Sigmoid colon (tissue), 7 donors: ENCODE measurements around the gene PSMA6. TPM values are rescaled to one million over a fixed set of nuclear protein-coding genes. Genes with fewer than 3 reads are reported as not detected.
A peak's percentile ranks its signal among the peaks of the same experiment; 100 is the strongest.
"Not testable (repeated sequence)": the region's sequence is repeated elsewhere in the genome, so short reads cannot be mapped to it uniquely, and the experiment has no call there.

ENCODE experiments used
- DNase-seq: peaks from one replicate; pipeline ENCODE4 v3.0.0-alpha.2; 2019
- H3K27ac ChIP-seq, 4 donors: fragments of 200-600 bp; sonication (generic); one replicate each; pipeline ENCODE4 v1.5.1; 2016 to 2019; ENCODE audit warnings: mild to moderate bottlenecking in 1 of 4
- H3K27me3 ChIP-seq, 3 donors: fragments of 200-600 bp; sonication (generic); one replicate each; pipeline ENCODE4 v1.5.1; 2019; ENCODE audit warnings: mild to moderate bottlenecking in 1 of 3
- H3K36me3 ChIP-seq, 4 donors: fragments of 200-600 bp; sonication (generic); one replicate each; pipeline ENCODE4 v1.5.1; 2016 to 2019
- H3K4me1 ChIP-seq, 4 donors: fragments of 200-600 bp; sonication (generic); one replicate each; pipeline ENCODE4 v1.5.1; 2017 to 2019
- H3K4me3 ChIP-seq, 4 donors: fragments of 200-600 bp; sonication (generic); one replicate each; pipeline ENCODE4 v1.5.1; 2017 to 2019; ENCODE audit warnings: mild to moderate bottlenecking in 2 of 4, moderate library complexity in 1 of 4
- H3K9me3 ChIP-seq, 4 donors: fragments of 200-600 bp in 3 of 4; sonication (generic) in 3 of 4; one replicate each; pipeline versions ENCODE4 v1.5.1 to v1.6.1; 2013 to 2019
- EP300 ChIP-seq, 4 donors: sonication (generic); formaldehyde crosslinking; IDR thresholded peaks; one replicate each; pipeline ENCODE4 v1.6.1; 2017; ENCODE audit warnings: antibody characterized with exemption in 4 of 4
- POLR2A ChIP-seq, 2 donors: fragments of 450-650 bp; IDR thresholded peaks; one replicate each; pipeline ENCODE4 v1.6.1; 2016; ENCODE audit warnings: antibody characterized with exemption in 2 of 2, mild to moderate bottlenecking in 2 of 2, moderate library complexity in 2 of 2
- POLR2AphosphoS5 ChIP-seq, 4 donors: sonication (generic); formaldehyde crosslinking; IDR thresholded peaks; one replicate each; pipeline ENCODE4 v1.6.1; 2017; ENCODE audit warnings: antibody characterized with exemption in 4 of 4
- WGBS, 2 donors: extraction: QIAGEN DNeasy Blood & Tissue Kit; methylation state at CpG; one replicate each; pipeline ENCODE4 v1.1.7; 2013; 5-methylcytosine and 5-hydroxymethylcytosine counted together
- intact Hi-C: fragments of 100-400 bp; cut with DNase I; formaldehyde crosslinking; loops from one replicate; pipeline ENCODE4 v1.15.1; 2023
- polyA plus RNA-seq, 3 donors: library from polyadenylated mRNA; stranded (reverse); fragments of 200-250 nt; gene quantifications; one replicate each; pipeline ENCODE4 v1.2.3, GENCODE V29; 2013
- total RNA-seq, 4 donors: library from RNA; depleted of rRNA; stranded (reverse); fragments of >200 nt; gene quantifications; one replicate each; pipeline ENCODE4 v1.1.0, GENCODE V29; 2016
- TF ChIP-seq, protein P1 (sequence below), 4 experiments: fragments of 450-650 bp in 3 of 4; fragments of 200-600 bp in 1 of 4; IDR thresholded peaks; one replicate each; pipeline ENCODE4 v1.5.1; 2016 to 2019; ENCODE audit warnings: antibody characterized with exemption in 4 of 4, mild to moderate bottlenecking in 3 of 4, moderate library complexity in 2 of 4
- donor health status: healthy with polysubstance abuse.
- donor health status: Bipolar disorder and iron deficiency.
- donor health status: healthy.

The PSMA6 gene
- total and polyA plus RNA-seq, 7 donors = 104 to 344 (median 203) TPM

DNA sequence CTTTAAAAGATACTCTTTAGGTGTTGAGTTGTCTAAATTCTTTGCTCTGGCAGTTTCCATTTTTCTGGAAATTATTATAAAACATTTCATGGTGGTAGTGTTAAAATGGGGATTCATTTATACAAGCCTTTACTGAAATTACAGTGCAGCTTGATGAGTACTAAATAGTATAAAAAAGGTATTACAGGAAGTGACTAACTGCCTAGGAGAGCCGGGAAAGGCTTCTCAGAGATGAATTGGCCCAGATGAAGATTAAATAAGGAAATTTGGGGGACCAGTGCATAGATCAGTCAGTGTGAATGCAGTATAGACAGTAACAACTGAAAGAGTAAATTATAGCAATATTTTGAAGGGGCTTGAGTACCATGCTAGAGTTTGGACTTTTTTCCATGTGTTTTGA lies 7.5 kb downstream of the PSMA6 start:
- Histone ChIP-seq H3K9me3 (no peaks in the 10 kb centered on the region), H3K4me3 (no peak overlapping the region), H3K27ac (no peak overlapping the region), H3K36me3 (no peaks in the 10 kb centered on the region), H3K4me1 (peaks cover 0 to 62% (median 49%) of the 10 kb centered on the region in 4 donors), H3K27me3 (no peaks in the 10 kb centered on the region)
- WGBS, 2 donors = 34 to 48% methylated on average over 1 of the region's 1 CpG
- intact Hi-C loops = loop anchor here (10.0 kb wide), 1 partner anchor 255 kb away; the partner anchor contains the start of gene FAM177A1
- TF ChIP-seq EP300 (IDR thresholded peaks at IDR 0.05) (no peak), POLR2A (IDR thresholded peaks at IDR 0.05) (no peak), POLR2AphosphoS5 (IDR thresholded peaks at IDR 0.05) (no peak)
- TF ChIP-seq, protein P1, sequence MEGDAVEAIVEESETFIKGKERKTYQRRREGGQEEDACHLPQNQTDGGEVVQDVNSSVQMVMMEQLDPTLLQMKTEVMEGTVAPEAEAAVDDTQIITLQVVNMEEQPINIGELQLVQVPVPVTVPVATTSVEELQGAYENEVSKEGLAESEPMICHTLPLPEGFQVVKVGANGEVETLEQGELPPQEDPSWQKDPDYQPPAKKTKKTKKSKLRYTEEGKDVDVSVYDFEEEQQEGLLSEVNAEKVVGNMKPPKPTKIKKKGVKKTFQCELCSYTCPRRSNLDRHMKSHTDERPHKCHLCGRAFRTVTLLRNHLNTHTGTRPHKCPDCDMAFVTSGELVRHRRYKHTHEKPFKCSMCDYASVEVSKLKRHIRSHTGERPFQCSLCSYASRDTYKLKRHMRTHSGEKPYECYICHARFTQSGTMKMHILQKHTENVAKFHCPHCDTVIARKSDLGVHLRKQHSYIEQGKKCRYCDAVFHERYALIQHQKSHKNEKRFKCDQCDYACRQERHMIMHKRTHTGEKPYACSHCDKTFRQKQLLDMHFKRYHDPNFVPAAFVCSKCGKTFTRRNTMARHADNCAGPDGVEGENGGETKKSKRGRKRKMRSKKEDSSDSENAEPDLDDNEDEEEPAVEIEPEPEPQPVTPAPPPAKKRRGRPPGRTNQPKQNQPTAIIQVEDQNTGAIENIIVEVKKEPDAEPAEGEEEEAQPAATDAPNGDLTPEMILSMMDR (IDR thresholded peaks at IDR 0.05) = no peak
- no peak for DNase-seq

DNA sequence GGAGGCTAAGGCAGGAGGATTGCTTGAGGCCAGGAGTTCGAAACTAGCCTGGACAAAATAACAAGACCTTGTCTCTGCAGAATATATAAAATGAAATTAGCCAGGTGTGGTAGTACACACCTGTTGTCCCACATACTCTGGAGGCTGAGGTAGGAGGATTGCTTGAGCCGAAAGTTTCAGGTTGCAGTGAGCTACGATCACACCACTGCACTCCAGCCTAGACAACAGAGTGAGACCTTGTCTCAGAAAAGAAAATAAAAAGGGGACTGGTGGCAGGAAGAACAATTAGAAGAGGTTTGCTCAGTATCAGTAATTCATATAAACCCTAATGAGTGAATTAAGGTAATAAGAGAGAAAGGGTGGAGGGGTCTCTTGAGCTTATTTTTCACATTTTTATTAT lies 8.0 kb downstream of the PSMA6 start:
- Histone ChIP-seq H3K9me3 (no peaks in the 10 kb centered on the region), H3K27ac (peak overlapping the region in 2 of 4 donors; percentile 3 to 76), H3K4me1 (peaks cover 0 to 62% (median 47%) of the 10 kb centered on the region in 4 donors), H3K27me3 (no peaks in the 10 kb centered on the region), H3K36me3 (no peaks in the 10 kb centered on the region), H3K4me3 (no peak overlapping the region)
- WGBS, 2 donors = 82 to 93% methylated on average over 3 of the region's 3 CpGs
- TF ChIP-seq POLR2A (IDR thresholded peaks at IDR 0.05) (no peak), POLR2AphosphoS5 (IDR thresholded peaks at IDR 0.05) (no peak), EP300 (IDR thresholded peaks at IDR 0.05) (no peak)
- TF ChIP-seq, protein P1 (IDR thresholded peaks at IDR 0.05) = no peak
- intact Hi-C loops = no loop called here
- no peak for DNase-seq

DNA sequence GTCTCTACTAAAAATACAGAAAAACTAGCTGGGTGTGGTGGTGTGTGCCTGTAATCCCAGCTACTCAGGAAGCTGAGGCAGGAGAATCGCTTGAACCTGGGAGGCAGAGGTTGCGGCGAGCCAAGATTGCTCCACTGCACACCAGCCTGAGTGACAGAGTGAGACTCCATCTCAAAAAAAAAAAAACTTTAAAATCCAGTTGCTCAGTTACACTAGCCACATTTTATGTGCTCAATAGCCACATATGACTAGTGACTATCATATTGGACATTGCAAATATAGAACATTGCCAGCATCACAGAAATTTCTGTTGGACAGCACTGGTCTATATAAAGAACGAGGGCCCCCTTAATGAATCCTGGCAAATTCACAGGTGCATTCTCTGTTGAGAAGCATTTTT lies 9.2 kb downstream of the PSMA6 start:
- H3K9me3 ChIP-seq, H3K4me3 ChIP-seq, H3K27me3 ChIP-seq, DNase-seq, H3K36me3 ChIP-seq, intact Hi-C loops: not testable (repeated sequence)
- H3K27ac ChIP-seq = peak overlapping the region in 3 of 4 donors; percentile 63 to 76 (median 73)
- H3K4me1 ChIP-seq = peaks cover 0 to 65% (median 41%) of the 10 kb centered on the region in 4 donors
- WGBS, 2 donors = 77 to 82% methylated on average over 4 of the region's 4 CpGs

DNA sequence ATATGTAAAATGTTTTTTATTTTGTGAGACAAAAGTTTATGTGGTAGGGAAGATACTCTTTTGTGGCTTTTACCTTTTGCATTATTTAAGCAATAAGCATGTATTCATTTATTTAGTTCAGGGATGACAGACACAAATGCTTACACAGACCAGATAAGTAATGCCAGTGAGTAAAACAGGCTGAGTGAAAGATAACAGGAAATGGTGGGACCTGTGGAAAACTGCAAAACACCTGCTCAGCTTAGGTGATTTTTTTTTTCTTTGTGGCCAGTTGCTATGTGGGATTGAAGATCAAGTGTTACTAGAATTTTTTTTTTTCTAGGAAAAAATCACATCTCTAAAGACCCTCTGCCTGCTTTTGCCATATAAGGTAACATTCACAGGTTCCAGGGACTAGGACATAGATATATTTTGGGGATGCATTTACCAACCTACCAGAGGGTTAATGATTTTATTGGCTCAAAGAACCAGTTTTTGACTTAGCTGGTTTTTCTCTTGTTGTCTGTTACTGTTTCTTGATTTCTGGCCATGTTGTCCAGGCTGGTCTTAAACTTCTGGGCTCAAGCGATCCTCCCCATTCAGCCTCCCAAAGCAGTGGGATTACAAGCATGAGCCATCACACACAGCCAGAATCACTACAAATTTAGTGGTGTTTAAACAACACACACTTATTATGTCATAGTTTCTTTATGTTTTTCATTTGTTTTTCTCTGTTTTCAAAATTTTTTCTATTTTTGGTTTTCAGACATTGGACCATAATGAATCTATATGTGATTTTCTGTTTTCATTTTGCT lies 9.8 kb downstream of the PSMA6 start:
- Histone ChIP-seq H3K36me3 (no peaks in the 10 kb centered on the region), H3K9me3 (no peaks in the 10 kb centered on the region), H3K27me3 (no peaks in the 10 kb centered on the region), H3K27ac (peak overlapping the region in 3 of 4 donors; percentile 63 to 76 (median 73)), H3K4me1 (peaks cover 0 to 64% (median 41%) of the 10 kb centered on the region in 4 donors), H3K4me3 (no peak overlapping the region)
- 95 to 96% methylated on average over 1 of the region's 1 CpG for whole genome bisulfite sequencing, 2 donors
- TF ChIP-seq, protein P1 (IDR thresholded peaks at IDR 0.05) = no peak
- TF ChIP-seq EP300 (IDR thresholded peaks at IDR 0.05) = no peak
- TF ChIP-seq POLR2AphosphoS5 (IDR thresholded peaks at IDR 0.05) = no peak
- no peak for TF ChIP-seq POLR2A (IDR thresholded peaks at IDR 0.05)
- intact Hi-C loops = no loop called here
- DNase-seq = no peak

DNA sequence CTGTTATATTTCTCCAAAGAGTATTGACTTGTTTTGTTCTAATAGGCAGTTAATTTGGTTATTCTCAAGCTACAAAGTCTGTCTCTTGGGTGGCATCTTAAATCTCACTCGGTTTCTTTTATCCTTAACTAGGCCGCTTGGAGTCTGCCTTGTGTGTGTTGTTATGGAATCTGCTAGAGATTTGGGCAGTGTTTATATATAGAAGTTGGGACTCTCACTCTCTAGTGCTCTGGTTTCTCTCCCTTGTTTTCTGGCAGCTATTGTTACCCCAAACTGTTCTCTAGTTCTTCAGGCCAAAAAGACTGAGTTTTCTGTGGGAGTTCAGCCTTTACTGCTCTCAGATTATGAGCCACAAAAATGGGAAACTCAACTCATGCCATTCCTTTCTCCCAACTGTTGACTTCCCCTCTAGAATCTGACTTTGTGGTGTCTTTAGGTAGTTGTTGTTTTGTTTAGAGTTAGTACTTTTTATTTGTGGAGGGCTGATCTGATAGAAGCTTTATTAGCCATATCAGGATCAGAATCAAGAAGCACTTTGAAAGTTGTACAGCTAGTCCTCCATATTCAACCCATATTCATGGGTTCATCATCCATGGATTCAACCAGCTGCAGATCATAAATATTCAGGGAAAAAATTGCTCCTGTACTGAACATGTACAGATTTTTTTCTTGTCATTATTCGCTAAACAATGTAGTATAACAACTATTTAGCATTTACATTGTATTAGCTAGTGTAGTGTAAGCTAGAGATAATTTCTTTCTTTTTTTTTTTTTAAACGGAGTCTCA lies 11.2 kb downstream of the PSMA6 start:
- H3K4me3 ChIP-seq = no peak overlapping the region
- 94 to 96% methylated on average over 4 of the region's 4 CpGs for WGBS, 2 donors
- no peak for TF ChIP-seq POLR2A (IDR thresholded peaks at IDR 0.05)
- no peak for TF ChIP-seq EP300 (IDR thresholded peaks at IDR 0.05)
- peak in 2 of 4 donors; percentile 22 to 65 for TF ChIP-seq POLR2AphosphoS5 (IDR thresholded peaks at IDR 0.05)
- no peaks in the 10 kb centered on the region for H3K9me3 ChIP-seq
- peak overlapping the region in 3 of 4 donors; percentile 63 to 76 (median 73) for H3K27ac ChIP-seq
- H3K27me3 ChIP-seq = no peaks in the 10 kb centered on the region
- intact Hi-C loops = no loop called here
- peaks cover 0 to 6% (median 0%) of the 10 kb centered on the region in 4 donors for H3K36me3 ChIP-seq
- peaks cover 0 to 64% (median 41%) of the 10 kb centered on the region in 4 donors for H3K4me1 ChIP-seq
- DNase-seq = no peak
